ENCODE results near the gene EHMT1. TPM values are rescaled to one million over a fixed set of nuclear protein-coding genes. Genes with fewer than 3 reads are reported as not detected.

Gene EHMT1
- total and polyA plus RNA-seq, 2 experiments from 2014 or later = 162 to 177 TPM

DNA sequence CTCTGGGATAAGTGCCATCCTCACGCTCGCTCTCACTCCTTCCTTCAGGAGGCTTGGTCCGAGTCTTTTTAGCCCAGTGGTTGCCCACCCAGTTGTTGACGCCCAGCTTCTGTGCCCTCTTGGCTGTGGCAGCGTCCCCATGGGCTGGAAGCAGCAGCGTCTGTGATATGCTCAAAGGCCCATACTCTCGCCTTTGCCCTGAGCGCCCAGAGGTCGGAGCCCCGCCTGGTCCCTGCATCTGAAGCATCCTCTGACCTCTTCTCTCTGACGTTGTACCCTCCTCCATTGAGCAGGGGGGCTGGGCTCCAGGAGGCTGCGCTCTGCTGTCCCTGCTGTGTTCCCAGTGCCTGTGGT, 180.8 kb downstream of the EHMT1 start:
- H3K79me2 ChIP-seq (replicated peaks; ENCODE audit: insufficient read depth) = no peaks in the 10 kb centered on the region; the same call in 1 of the 2 replicates
- H3K9me2 ChIP-seq (ENCODE audit: insufficient read depth) = no peaks in the 10 kb centered on the region
- H4K20me1 ChIP-seq (replicated peaks; ENCODE audit: insufficient read depth) = no peaks in the 10 kb centered on the region
- H2AFZ ChIP-seq = no peak overlapping the region
- no peak for DNase-seq (ENCODE audit: low spot score)
- peaks cover 16% of the 10 kb centered on the region for H3K27me3 Mint-ChIP-seq (ENCODE audit: insufficient read depth, low read depth, poor library complexity)
- no peak overlapping the region for H3K27ac ChIP-seq (ENCODE audit: low read depth)
- peaks cover 92% of the 10 kb centered on the region for H3K36me3 Mint-ChIP-seq (ENCODE audit: low read depth)
- no peak overlapping the region for H3K4me2 ChIP-seq
- no peak for TF ChIP-seq EZH2phosphoT487 (IDR thresholded peaks at IDR 0.05; ENCODE audit: unreplicated experiment)
- TF ChIP-seq ZNF114 (CRISPR knock-in tag; IDR thresholded peaks at IDR 0.05) = no peak
- TF ChIP-seq NANOG (IDR thresholded peaks at IDR 0.05; ENCODE audit: borderline replicate concordance) = no peak
- no peak for TF ChIP-seq POLR2AphosphoS5 (IDR thresholded peaks at IDR 0.05; ENCODE audit: low read depth)
- TF ChIP-seq EZH2 (IDR thresholded peaks at IDR 0.05; ENCODE audit: low read depth, unreplicated experiment) = no peak
- TF ChIP-seq ZNF462 (CRISPR knock-in tag; IDR thresholded peaks at IDR 0.05) = no peak
- no peak for TF ChIP-seq CREB1 (CRISPR knock-in tag; IDR thresholded peaks at IDR 0.05; ENCODE audit: low read depth)
- no peak for TF ChIP-seq STAT1 (IDR thresholded peaks at IDR 0.05; ENCODE audit: unreplicated experiment)
- TF ChIP-seq, protein P1, sequence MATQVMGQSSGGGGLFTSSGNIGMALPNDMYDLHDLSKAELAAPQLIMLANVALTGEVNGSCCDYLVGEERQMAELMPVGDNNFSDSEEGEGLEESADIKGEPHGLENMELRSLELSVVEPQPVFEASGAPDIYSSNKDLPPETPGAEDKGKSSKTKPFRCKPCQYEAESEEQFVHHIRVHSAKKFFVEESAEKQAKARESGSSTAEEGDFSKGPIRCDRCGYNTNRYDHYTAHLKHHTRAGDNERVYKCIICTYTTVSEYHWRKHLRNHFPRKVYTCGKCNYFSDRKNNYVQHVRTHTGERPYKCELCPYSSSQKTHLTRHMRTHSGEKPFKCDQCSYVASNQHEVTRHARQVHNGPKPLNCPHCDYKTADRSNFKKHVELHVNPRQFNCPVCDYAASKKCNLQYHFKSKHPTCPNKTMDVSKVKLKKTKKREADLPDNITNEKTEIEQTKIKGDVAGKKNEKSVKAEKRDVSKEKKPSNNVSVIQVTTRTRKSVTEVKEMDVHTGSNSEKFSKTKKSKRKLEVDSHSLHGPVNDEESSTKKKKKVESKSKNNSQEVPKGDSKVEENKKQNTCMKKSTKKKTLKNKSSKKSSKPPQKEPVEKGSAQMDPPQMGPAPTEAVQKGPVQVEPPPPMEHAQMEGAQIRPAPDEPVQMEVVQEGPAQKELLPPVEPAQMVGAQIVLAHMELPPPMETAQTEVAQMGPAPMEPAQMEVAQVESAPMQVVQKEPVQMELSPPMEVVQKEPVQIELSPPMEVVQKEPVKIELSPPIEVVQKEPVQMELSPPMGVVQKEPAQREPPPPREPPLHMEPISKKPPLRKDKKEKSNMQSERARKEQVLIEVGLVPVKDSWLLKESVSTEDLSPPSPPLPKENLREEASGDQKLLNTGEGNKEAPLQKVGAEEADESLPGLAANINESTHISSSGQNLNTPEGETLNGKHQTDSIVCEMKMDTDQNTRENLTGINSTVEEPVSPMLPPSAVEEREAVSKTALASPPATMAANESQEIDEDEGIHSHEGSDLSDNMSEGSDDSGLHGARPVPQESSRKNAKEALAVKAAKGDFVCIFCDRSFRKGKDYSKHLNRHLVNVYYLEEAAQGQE (IDR thresholded peaks at IDR 0.05; ENCODE audit: unreplicated experiment) = no peak
- TF ChIP-seq ZNF331 (CRISPR knock-in tag; IDR thresholded peaks at IDR 0.05; ENCODE audit: low read depth) = no peak
- TF ChIP-seq JUNB (IDR thresholded peaks at IDR 0.05; ENCODE audit: unreplicated experiment) = no peak
- TF ChIP-seq, protein P2, sequence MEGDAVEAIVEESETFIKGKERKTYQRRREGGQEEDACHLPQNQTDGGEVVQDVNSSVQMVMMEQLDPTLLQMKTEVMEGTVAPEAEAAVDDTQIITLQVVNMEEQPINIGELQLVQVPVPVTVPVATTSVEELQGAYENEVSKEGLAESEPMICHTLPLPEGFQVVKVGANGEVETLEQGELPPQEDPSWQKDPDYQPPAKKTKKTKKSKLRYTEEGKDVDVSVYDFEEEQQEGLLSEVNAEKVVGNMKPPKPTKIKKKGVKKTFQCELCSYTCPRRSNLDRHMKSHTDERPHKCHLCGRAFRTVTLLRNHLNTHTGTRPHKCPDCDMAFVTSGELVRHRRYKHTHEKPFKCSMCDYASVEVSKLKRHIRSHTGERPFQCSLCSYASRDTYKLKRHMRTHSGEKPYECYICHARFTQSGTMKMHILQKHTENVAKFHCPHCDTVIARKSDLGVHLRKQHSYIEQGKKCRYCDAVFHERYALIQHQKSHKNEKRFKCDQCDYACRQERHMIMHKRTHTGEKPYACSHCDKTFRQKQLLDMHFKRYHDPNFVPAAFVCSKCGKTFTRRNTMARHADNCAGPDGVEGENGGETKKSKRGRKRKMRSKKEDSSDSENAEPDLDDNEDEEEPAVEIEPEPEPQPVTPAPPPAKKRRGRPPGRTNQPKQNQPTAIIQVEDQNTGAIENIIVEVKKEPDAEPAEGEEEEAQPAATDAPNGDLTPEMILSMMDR (conservative IDR thresholded peaks at IDR 0.05; ENCODE audit: low read depth in 2 of 2) = no peak
- TF ChIP-seq ETS1 (IDR thresholded peaks at IDR 0.05) = no peak
- H3K36me3 ChIP-seq (ENCODE audit: insufficient read depth) = peaks cover 14% of the 10 kb centered on the region
- no peak overlapping the region for H3K27ac Mint-ChIP-seq
- H3K27me3 ChIP-seq (ENCODE audit: insufficient read depth) = no peaks in the 10 kb centered on the region
- ATAC-seq = no peak
- H3F3A ChIP-seq (replicated peaks; ENCODE audit: low read depth) = no peaks in the 10 kb centered on the region
- no peaks in the 10 kb centered on the region for H3K4me1 ChIP-seq (ENCODE audit: insufficient read depth)
- H3K4me3 Mint-ChIP-seq = no peak overlapping the region
- H3K9me3 Mint-ChIP-seq = no peaks in the 10 kb centered on the region
- no peaks in the 10 kb centered on the region for H3K4me1 Mint-ChIP-seq
- no peak overlapping the region for H3K4me3 ChIP-seq
